Activated naive CD8-positive, alpha-beta T cell treated with anti-CD3 and anti-CD28 coated beads, Interleukin-2, amount 50 U/mL, for 24 hours (primary cell): Measurements from ENCODE around the gene CYTH1.

Experiments
- ATAC-seq: fragments of 150-1000 bp; cut with Tn5 transposase; one replicate; pipeline ENCODE4 v1.10.0; 2021
- DNase-seq: peaks from one replicate; pipeline ENCODE4 v3.0.0; 2021
- H3K27ac Mint-ChIP-seq: one replicate; pipeline ENCODE4 v1.8.0; 2021; ENCODE audit warnings: mild to moderate bottlenecking, mixed read lengths
- H3K27me3 Mint-ChIP-seq: one replicate; pipeline ENCODE4 v1.8.0; 2021; ENCODE audit warnings: mixed read lengths
- H3K36me3 Mint-ChIP-seq: one replicate; pipeline ENCODE4 v1.8.0; 2021; ENCODE audit warnings: low read depth, mixed read lengths
- H3K4me1 Mint-ChIP-seq: one replicate; pipeline ENCODE4 v1.8.0; 2021; ENCODE audit warnings: mixed read lengths
- H3K4me3 Mint-ChIP-seq: one replicate; pipeline ENCODE4 v1.8.0; 2021; ENCODE audit warnings: mild to moderate bottlenecking, moderate library complexity, mixed read lengths
- H3K9me3 Mint-ChIP-seq: one replicate; pipeline ENCODE4 v1.8.0; 2021; ENCODE audit warnings: mixed read lengths

The CYTH1 gene

DNA sequence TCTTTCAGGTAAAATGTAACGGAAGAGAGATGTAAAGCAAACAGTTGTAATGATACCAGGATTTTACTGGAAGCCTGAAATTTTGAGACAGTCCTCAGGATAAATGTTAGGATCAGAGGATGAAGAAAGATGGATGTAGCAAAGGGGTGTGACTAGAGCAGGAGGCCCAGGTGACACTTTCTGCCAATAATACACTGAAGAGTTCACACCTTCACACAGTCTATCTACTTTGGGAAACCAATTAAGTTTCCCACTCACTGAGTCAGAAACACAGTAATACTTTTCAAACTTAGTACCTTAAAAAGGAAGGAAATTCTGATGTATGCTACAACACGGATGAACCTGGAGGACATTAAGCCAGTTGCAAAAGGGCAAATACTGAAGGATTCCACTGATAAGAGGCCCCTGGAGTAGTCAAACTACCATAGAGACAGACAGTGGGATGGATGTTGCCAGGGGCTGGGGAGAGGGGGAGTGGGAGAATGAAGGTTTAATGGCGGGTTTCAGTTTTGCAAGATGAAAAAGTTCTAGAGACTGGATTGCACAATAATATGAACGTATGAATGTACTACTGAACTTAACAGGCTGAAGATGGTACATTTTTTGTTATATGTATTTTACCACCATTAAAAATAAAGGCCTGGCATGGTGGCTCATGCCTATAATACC, 62.3 kb downstream of the CYTH1 start:
- DNase-seq: no peak
- peak; percentile 84 for ATAC-seq
- Mint-ChIP-seq H3K4me3 (peak overlapping the region; percentile 37), H3K36me3 (no peaks in the 10 kb centered on the region), H3K4me1 (peaks cover 99% of the 10 kb centered on the region), H3K27ac (peak overlapping the region; percentile 91), H3K9me3 (no peaks in the 10 kb centered on the region), H3K27me3 (no peaks in the 10 kb centered on the region)

DNA sequence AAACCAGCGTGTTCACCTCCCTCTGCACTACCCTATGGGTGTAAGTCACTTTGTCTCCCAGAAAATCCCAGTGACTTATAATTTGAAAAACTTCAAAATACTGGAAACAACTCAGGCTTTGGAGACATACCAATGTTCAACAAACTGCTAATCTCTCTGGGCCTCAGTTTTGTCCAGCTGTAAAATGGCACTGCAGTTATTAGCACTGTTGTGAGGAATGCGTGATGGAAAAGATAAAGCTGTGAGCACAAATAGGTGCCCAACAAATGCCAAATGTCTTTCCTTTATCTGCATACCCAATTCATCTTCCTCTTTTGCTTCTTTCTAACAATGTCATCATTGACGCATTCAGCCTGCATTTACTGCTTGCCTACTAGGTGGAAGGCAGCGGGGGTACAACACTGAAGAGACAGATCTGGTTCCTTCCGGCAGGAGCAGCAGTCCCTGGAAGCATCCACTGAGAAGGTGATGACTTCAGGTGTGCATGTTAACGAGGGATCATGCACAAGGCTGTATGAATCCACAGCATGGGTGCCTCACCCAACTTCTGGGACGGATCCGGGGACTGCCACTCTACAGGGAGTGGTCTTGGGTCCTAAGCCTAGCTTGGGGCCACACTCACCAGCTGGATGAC, 63.4 kb downstream of the CYTH1 start:
- ATAC-seq (no peak), DNase-seq (no peak)
- no peaks in the 10 kb centered on the region for H3K27me3 Mint-ChIP-seq
- H3K27ac Mint-ChIP-seq: peak overlapping the region; percentile 91
- no peaks in the 10 kb centered on the region for H3K36me3 Mint-ChIP-seq
- peak overlapping the region; percentile 32 for H3K4me3 Mint-ChIP-seq
- no peaks in the 10 kb centered on the region for H3K9me3 Mint-ChIP-seq
- H3K4me1 Mint-ChIP-seq: peaks cover 97% of the 10 kb centered on the region

DNA sequence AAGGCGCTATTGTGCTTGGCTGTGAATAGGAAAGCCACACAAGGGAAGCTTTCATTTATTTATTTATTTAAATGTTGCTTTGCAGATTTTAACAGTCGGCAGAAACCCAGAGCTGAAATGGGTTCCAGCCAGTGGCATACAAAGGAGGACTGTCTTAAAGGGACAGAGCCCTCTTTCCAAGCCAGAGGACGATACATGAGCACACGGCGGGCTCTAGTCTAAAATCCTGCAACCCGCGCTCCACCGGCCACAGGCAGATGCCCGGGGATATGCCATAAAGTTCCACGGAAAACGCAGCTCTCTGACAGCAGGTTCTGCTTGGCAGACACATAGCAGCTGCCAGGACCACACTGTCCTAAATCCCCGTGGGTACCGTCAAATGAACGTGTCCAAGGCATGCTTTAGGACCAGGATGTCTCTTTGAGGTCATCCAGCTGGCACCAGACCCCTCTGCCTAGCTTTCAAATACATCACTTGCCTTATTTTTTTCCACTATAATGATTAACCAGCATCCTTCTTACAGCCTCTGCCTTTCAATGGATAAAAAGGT, 64.6 kb downstream of the CYTH1 start:
- Mint-ChIP-seq H3K9me3 (no peaks in the 10 kb centered on the region), H3K4me1 (peaks cover 95% of the 10 kb centered on the region), H3K36me3 (no peaks in the 10 kb centered on the region), H3K4me3 (peak overlapping the region; percentile 63), H3K27ac (peak overlapping the region; percentile 91), H3K27me3 (no peaks in the 10 kb centered on the region)
- DNase-seq (no peak), ATAC-seq (no peak)

DNA sequence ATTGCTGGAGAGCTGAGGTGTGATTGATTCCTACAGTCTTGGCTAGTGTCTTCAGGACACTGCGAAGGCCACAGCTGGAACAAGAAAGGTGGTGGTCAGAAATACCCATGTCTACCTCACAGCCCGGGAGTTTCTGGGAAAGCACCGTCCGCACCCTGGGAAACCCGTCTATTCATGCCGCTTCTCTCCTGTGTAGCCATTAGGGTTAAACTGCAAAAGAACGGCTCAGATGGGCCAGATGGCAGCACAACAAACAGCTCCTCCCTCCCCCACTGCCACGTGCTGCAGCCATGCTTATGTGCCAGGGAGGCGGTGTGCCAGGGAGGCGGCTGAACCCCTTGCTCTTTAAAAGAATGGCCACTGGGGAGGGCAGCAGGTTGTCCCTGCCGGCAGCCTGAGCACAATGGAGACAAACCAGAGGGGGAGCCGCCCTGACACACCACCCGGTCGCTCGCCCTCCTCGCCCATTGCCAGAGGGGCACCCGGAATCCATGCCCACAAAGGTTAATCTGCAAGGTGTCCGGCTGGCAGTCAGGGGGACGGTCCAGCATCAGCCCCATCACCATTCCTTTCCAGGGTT, 65.2 kb downstream of the CYTH1 start:
- H3K27me3 Mint-ChIP-seq: no peaks in the 10 kb centered on the region
- peak overlapping the region; percentile 63 for H3K4me3 Mint-ChIP-seq
- ATAC-seq (no peak), DNase-seq (no peak)
- H3K36me3 Mint-ChIP-seq: no peaks in the 10 kb centered on the region
- no peaks in the 10 kb centered on the region for H3K9me3 Mint-ChIP-seq
- H3K27ac Mint-ChIP-seq: peak overlapping the region; percentile 91
- H3K4me1 Mint-ChIP-seq: peaks cover 92% of the 10 kb centered on the region

DNA sequence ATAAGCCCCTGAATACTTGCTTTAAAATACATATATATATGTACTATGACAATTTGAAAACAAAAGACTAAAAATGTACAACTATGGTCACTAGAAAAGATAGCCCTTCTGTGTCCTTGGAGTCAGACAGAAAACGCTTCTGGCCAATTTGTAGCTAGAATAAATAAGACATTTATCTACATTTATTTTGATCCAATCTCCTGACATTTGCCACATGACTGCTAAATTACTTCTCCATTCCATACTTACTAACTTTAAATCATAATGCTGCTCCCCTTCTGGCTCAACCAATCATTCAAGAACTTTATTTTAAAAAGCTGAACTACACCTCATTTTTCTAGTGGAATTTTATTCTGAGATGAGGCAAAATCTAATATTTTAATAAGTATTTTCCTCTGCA, 65.8 kb downstream of the CYTH1 start:
- ATAC-seq (no peak), DNase-seq (no peak)
- Mint-ChIP-seq H3K27me3 (no peaks in the 10 kb centered on the region), H3K27ac (peak overlapping the region; percentile 91), H3K4me1 (peaks cover 92% of the 10 kb centered on the region), H3K4me3 (peak overlapping the region; percentile 63), H3K9me3 (no peaks in the 10 kb centered on the region), H3K36me3 (no peaks in the 10 kb centered on the region)

DNA sequence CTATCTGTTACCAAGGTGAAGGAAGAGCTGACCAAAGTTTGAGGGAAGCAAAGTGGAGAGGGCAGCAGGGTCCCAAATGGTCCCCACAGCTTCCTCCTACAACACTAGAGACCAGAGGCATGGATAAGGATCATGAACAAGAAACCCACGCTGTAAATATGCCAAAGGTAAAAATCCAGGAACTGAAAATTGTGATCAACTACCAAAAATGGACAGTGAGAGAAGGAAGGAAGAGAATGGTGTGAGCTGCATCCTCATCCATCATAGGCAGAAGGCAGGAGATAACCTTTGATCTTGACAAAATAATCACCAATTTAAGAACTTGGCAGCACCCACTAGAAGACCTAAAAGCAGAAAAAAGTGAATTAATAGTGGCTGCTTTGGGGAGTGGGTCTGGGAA, 66.2 kb downstream of the CYTH1 start:
- ATAC-seq (no peak), DNase-seq (no peak)
- Mint-ChIP-seq H3K27me3 (no peaks in the 10 kb centered on the region), H3K4me1 (peaks cover 89% of the 10 kb centered on the region), H3K27ac (peak overlapping the region; percentile 91), H3K36me3 (no peaks in the 10 kb centered on the region), H3K9me3 (no peaks in the 10 kb centered on the region), H3K4me3 (peak overlapping the region; percentile 71)

DNA sequence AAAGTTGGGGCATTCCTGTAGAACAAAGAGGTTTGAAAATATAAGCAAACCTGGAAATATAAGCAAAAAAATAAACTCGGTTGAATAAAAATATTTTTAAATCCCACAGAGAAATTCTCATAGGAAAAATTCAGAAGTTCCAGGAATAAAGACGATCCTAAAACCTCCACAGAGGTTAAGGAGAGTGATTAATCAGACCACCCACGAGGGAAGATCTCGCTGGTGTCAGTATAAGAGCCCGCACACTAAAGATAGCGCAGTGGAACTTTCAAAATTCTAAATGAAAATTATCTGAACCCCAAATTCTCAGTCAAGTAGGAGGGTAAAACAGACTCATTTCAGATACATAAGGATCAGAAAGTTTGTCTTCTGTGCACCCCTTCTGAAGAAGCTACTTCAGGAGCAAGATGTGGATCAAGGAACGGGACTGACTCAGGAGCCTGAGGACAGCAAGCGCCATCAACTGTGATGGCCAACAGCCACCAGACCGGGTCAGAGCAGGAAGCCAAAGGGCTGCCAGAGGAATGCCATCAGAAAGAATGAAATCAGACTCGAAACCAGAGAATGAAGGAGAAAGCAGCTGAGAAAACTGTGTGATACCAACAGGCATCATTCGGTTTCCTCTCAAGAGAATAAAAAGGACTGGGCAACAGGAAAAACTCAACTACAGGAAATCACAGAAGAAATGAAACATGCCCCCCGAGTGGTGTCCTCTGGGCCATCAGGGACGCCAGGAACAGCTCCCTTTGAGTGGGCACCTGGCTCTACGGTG, 66.9 kb downstream of the CYTH1 start:
- no peaks in the 10 kb centered on the region for H3K36me3 Mint-ChIP-seq
- H3K27ac Mint-ChIP-seq: peak overlapping the region; percentile 91
- no peaks in the 10 kb centered on the region for H3K9me3 Mint-ChIP-seq
- ATAC-seq (no peak), DNase-seq (no peak)
- no peaks in the 10 kb centered on the region for H3K27me3 Mint-ChIP-seq
- H3K4me1 Mint-ChIP-seq: peaks cover 89% of the 10 kb centered on the region
- H3K4me3 Mint-ChIP-seq: peak overlapping the region; percentile 71

DNA sequence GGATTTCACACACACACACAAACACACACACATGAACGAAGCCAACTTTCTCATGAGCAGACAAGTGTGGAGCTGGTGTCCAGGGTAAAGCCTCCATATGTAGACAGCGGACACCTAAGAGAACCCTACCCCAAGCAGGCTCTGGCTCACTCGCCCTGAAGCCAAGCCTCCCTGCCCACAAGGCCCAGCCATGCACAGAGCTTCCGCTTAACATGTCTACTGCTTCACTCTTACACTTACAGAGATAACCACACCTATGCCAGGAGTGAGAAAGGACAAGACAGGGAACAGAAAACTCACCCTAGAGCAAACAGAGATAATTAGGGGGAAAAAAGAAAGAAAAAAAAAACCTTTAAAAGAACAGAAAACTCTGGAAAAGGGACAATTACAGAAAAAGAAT, 67.5 kb downstream of the CYTH1 start:
- H3K27me3 Mint-ChIP-seq: no peaks in the 10 kb centered on the region
- H3K4me3 Mint-ChIP-seq: peak overlapping the region; percentile 71
- ATAC-seq (peak; percentile 50), DNase-seq (no peak)
- peak overlapping the region; percentile 91 for H3K27ac Mint-ChIP-seq
- H3K36me3 Mint-ChIP-seq: no peaks in the 10 kb centered on the region
- H3K4me1 Mint-ChIP-seq: peaks cover 89% of the 10 kb centered on the region
- no peaks in the 10 kb centered on the region for H3K9me3 Mint-ChIP-seq

DNA sequence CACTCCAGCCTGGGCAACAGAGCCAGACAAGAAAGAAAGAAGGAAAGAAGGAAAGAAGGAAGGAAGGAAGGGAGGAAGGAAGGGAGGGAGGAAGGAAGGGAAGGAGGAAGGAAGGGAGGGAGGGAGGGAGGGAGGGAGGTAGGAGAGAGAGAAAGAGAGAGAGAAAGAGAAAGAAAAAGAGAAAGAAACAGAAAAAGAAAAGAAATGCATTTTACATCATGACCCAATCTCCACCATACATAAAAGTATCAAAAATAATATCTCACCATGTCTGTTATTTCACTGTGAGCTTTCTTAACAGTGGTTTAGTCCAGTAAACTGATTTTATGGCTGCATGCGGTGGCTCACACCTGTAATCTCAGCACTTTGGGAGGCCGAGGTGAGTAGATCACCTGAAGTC, 70.0 kb downstream of the CYTH1 start:
- Mint-ChIP-seq H3K4me1 (peaks cover 81% of the 10 kb centered on the region), H3K4me3 (no peak overlapping the region), H3K36me3 (peaks cover 12% of the 10 kb centered on the region), H3K9me3 (no peaks in the 10 kb centered on the region), H3K27me3 (no peaks in the 10 kb centered on the region), H3K27ac (peak overlapping the region; percentile 52)
- DNase-seq (no peak), ATAC-seq (no peak)

DNA sequence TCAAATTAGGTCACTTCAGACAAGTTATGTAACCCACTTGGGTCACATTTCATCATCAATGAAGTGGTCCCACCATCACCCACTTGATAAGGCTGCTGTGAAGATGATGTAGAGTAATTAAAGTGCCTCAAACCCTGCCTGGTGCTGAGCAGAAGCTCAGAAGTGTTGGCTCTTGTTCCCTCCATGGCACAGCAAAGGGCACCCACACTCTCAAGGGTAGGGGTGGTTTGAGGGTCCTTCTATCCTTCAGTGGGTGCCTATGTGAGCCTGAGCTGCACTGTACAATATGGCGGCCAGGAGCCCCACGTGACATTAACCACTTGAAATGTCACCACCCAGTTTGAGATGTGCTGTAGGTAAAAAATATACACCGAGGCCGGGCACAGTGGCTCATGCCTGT, 71.5 kb downstream of the CYTH1 start:
- no peaks in the 10 kb centered on the region for H3K27me3 Mint-ChIP-seq
- no peaks in the 10 kb centered on the region for H3K9me3 Mint-ChIP-seq
- DNase-seq: no peak
- peaks cover 68% of the 10 kb centered on the region for H3K4me1 Mint-ChIP-seq
- H3K4me3 Mint-ChIP-seq: peak overlapping the region; percentile 2
- peaks cover 15% of the 10 kb centered on the region for H3K36me3 Mint-ChIP-seq
- ATAC-seq: no peak
- peak overlapping the region; percentile 78 for H3K27ac Mint-ChIP-seq

DNA sequence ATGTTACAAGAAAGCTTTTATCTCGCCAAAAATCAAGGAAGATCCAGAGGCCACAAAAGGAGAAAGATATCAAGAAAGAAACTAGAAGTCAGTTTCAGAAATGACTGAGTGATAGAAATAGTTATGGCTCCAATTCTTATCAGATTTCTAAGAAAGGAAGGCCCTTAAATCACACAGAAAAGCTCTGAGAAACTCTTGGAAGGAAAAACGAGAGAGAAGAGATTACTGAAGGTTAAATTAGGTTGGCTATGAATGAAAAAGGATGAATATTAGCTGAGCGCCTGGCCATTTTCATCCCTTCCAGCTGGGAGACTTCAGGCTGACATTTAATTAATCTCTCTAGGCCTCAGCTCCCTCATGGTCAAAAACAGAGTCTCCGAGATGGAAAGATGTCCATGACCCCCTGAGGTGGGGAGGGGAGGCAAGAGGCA, 72.3 kb downstream of the CYTH1 start:
- no peak for ATAC-seq

DNA sequence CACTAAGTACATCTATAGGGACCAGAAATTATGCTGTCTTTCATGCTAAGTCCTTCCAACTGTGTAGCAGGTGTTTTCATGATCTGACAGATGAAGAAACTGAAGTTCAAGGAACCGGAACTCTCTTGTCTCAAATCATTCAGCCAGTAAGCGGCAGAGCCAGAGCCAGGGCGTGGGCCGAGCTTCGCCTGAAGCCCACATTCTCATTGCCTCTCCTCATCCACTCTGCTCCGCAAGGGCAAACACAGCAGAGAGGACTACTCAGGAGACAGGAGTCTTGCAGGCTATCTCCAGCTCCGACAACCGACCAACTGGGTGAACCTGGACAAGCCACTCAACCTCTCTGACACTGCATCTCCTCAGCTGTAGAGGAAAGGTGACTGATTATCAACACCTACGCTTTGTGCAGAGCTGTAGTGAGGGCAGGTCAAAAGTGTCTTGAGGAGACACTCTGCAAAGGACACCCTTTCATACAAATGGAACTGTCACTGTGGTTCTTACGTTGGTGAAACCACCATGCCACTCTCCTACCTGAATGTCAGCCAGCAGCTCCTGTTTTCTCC, 72.9 kb downstream of the CYTH1 start:
- Mint-ChIP-seq H3K4me1 (peaks cover 65% of the 10 kb centered on the region), H3K9me3 (no peaks in the 10 kb centered on the region), H3K27ac (peak overlapping the region; percentile 78), H3K36me3 (peaks cover 21% of the 10 kb centered on the region), H3K27me3 (no peaks in the 10 kb centered on the region), H3K4me3 (peak overlapping the region; percentile 18)
- ATAC-seq (peak; percentile 64), DNase-seq (no peak)

More for the DNA sequence above, 72.3 kb downstream of the CYTH1 start:
- Mint-ChIP-seq H3K27ac (peak overlapping the region; percentile 78), H3K27me3 (no peaks in the 10 kb centered on the region), H3K4me1 (peaks cover 66% of the 10 kb centered on the region), H3K9me3 (no peaks in the 10 kb centered on the region), H3K36me3 (peaks cover 21% of the 10 kb centered on the region), H3K4me3 (peak overlapping the region; percentile 18)
- no peak for DNase-seq

DNA sequence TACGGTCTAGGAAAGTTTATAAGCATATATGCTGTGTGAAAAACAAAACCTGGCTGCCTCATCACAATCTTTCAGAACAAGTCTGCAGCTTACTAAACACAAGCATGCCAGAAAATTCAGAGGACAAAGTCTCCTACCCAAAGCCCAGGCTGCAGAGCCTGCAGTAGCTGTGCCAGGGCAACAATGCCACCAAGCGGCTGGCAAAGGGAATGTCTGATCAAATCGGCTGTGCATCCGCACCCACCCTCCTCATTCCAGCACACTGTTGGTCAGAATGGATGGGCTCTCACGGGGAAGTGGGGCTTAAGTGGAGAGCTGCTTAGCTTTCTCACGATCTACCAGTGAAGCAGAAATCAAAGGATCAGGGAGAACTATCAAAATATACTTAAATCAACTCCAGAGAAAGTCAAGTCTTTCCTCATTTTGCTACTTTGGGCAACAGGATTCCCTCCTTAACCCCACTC, 73.5 kb downstream of the CYTH1 start:
- DNase-seq: peak; percentile 64
- H3K27ac Mint-ChIP-seq: peak overlapping the region; percentile 78
- H3K36me3 Mint-ChIP-seq: peaks cover 23% of the 10 kb centered on the region
- no peaks in the 10 kb centered on the region for H3K27me3 Mint-ChIP-seq
- H3K4me1 Mint-ChIP-seq: peaks cover 61% of the 10 kb centered on the region
- no peaks in the 10 kb centered on the region for H3K9me3 Mint-ChIP-seq
- peak overlapping the region; percentile 8 for H3K4me3 Mint-ChIP-seq
- peak; percentile 71 for ATAC-seq

DNA sequence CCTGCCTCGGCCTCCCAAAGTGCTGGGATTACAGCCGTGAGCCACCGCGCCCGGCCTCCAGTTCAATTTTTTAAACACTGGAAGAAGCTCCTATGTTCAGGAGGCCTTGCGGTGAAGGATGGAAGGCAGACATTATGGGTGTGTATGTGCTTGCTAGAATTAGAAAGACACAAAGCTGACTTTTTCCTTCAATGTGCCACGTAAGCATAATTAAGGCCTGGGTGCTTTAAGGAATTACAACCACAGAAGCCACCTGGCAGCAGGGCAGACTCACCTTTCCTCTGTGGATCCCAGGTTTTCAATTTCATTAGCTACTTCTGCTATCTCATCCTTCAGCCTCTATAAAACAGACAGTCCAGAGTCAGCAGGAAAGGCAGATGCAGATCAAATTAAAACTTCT, 74.2 kb downstream of the CYTH1 start:
- Mint-ChIP-seq H3K4me3 (no peak overlapping the region), H3K27me3 (no peaks in the 10 kb centered on the region), H3K36me3 (peaks cover 25% of the 10 kb centered on the region), H3K4me1 (peaks cover 57% of the 10 kb centered on the region), H3K27ac (no peak overlapping the region), H3K9me3 (no peaks in the 10 kb centered on the region)
- ATAC-seq (no peak), DNase-seq (no peak)
